Testis (tissue), 2 donors: ENCODE data around the gene ZBTB4.

Experiments used
- POLR2A ChIP-seq: fragments of 450-650 bp; IDR thresholded peaks from one replicate; pipeline ENCODE4 v1.6.1; 2017; ENCODE audit warnings: antibody characterized with exemption, mild to moderate bottlenecking, moderate library complexity
- TF ChIP-seq, protein P1 (sequence below), 3 experiments: fragments of 450-650 bp in 2 of 3; fragments of 200-600 bp in 1 of 3; sonication (generic) in 1 of 3; IDR thresholded peaks; one replicate each; pipeline ENCODE4 v1.5.1; 2016 to 2019; ENCODE audit warnings: antibody characterized with exemption in 3 of 3, mild to moderate bottlenecking in 2 of 3, moderate library complexity in 1 of 3

DNA sequence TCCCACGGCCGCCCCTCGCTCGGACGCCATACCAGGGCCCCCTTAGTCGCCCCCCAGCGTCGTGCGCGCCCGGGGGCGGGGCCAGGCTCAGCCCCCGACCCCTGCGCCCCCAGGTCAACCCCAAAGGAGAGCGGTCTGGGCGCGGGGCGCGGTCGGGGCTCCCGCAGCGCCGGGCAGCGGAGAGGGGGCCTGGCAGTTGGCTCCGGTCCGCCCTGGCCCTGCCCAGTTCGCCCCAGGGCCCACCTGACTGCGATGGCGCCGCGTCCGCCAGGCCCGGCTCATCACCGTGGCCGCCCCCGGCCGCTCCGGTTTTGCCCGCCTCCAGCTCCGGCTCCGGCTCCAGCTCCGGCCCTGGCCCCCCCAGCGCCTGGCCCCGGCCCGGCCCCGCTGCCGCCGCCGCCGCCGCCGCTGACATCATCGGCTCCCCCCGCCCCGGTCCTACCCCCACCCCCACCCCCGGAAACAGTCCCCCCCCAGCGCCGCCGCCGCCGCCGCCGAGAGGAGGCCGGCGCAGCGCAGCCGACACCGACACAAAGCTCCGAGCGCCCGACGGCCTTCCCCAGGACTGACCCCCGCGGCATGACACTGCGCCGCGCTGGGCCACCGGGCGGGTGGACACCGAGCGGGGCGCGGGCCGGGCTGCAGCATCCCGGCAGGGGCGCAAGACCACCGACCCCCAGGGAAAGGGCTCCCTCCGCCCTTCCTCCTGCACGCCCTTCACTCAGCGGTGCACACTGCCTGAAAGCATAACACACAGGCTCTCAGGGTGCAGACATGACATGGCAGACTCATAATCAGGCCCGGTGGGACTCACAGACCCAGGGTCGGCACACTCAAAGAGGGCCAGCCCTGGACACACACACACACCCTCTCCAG is at the start of gene ZBTB4:
- TF ChIP-seq, protein P1, sequence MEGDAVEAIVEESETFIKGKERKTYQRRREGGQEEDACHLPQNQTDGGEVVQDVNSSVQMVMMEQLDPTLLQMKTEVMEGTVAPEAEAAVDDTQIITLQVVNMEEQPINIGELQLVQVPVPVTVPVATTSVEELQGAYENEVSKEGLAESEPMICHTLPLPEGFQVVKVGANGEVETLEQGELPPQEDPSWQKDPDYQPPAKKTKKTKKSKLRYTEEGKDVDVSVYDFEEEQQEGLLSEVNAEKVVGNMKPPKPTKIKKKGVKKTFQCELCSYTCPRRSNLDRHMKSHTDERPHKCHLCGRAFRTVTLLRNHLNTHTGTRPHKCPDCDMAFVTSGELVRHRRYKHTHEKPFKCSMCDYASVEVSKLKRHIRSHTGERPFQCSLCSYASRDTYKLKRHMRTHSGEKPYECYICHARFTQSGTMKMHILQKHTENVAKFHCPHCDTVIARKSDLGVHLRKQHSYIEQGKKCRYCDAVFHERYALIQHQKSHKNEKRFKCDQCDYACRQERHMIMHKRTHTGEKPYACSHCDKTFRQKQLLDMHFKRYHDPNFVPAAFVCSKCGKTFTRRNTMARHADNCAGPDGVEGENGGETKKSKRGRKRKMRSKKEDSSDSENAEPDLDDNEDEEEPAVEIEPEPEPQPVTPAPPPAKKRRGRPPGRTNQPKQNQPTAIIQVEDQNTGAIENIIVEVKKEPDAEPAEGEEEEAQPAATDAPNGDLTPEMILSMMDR (IDR thresholded peaks at IDR 0.05) = no peak
- TF ChIP-seq POLR2A = no peak
